Fibroblast of lung (primary cell): ENCODE results near the gene SPSB2. TPM values are rescaled to one million over a fixed set of nuclear protein-coding genes. Genes with fewer than 3 reads are reported as not detected.

ENCODE experiments used
- DNase-seq, 2 donors: peaks; one replicate each; pipeline versions ENCODE4 v3.0.0 to v3.0.0-alpha.2; 2010; ENCODE audit warnings: low read depth in 2 of 2
- H2AFZ ChIP-seq: 2 replicates; pipeline ENCODE4 v1.5.1; 2012; ENCODE audit warnings: low read length, control low read depth, inconsistent platforms
- H3K27ac ChIP-seq: 2 replicates; pipeline ENCODE4 v1.5.1; 2011; ENCODE audit warnings: low read length, control low read depth; ENCODE audit not compliant: insufficient read depth
- H3K27me3 ChIP-seq: 2 replicates; pipeline ENCODE4 v1.5.1; 2011; ENCODE audit warnings: mild to moderate bottlenecking, low read length; ENCODE audit not compliant: control insufficient read depth, insufficient read depth
- H3K36me3 ChIP-seq: 2 replicates; pipeline ENCODE4 v1.5.1; 2011; ENCODE audit warnings: low read length; ENCODE audit not compliant: control insufficient read depth, insufficient read depth
- H3K4me1 ChIP-seq: 2 replicates; pipeline ENCODE4 v1.5.1; 2011; ENCODE audit warnings: low read length; ENCODE audit not compliant: control insufficient read depth, insufficient read depth; ENCODE audit errors: extremely low read depth
- H3K4me2 ChIP-seq: 2 replicates; pipeline ENCODE4 v1.5.1; 2011; ENCODE audit warnings: low read length, control low read depth; ENCODE audit not compliant: insufficient read depth; ENCODE audit errors: extremely low read depth
- H3K4me3 ChIP-seq, 4 experiments: fragments of 200-600 bp in 1 of 4; sonication (generic) in 1 of 4; replicated peaks in 1 of 4; 2 replicates each; pipeline ENCODE4 v1.5.1; 2011 to 2016; ENCODE audit warnings: low read length in 4 of 4, low read depth in 3 of 4, mild to moderate bottlenecking in 3 of 4, control low read depth in 2 of 4, inconsistent platforms in 1 of 4, mixed read lengths in 1 of 4; ENCODE audit not compliant: insufficient read depth in 1 of 4; ENCODE audit errors: control extremely low read depth in 1 of 4
- H3K79me2 ChIP-seq: 2 replicates; pipeline ENCODE4 v1.5.1; 2012; ENCODE audit warnings: mild to moderate bottlenecking, low read length, inconsistent platforms; ENCODE audit not compliant: control insufficient read depth, insufficient read depth
- H3K9ac ChIP-seq: 2 replicates; pipeline ENCODE4 v1.5.1; 2011; ENCODE audit warnings: mild to moderate bottlenecking, low read length, control low read depth; ENCODE audit not compliant: insufficient read depth
- H3K9me3 ChIP-seq: 2 replicates; pipeline ENCODE4 v1.5.1; 2012; ENCODE audit warnings: low read depth, low read length; ENCODE audit not compliant: control insufficient read depth, insufficient read depth
- H4K20me1 ChIP-seq: 2 replicates; pipeline ENCODE4 v1.5.1; 2011; ENCODE audit warnings: low read length; ENCODE audit not compliant: control insufficient read depth, insufficient read depth; ENCODE audit errors: extremely low read depth
- EZH2 ChIP-seq: IDR thresholded peaks from 2 replicates; pipeline ENCODE4 v1.5.1; 2012; ENCODE audit warnings: low read length, control low read depth, mild to moderate bottlenecking; ENCODE audit errors: missing control alignments
- polyA plus RNA-seq, 2 donors: library from polyadenylated mRNA; depleted of rRNA in 1 of 2; stranded (reverse) in 1 of 2; unstranded in 1 of 2; fragments of >200 nt; gene quantifications; 2 replicates each; pipeline ENCODE4 v1.2.1, GENCODE V29; 2011 to 2012; ENCODE audit warnings: missing spikeins in 1 of 2
- total RNA-seq: library from RNA; depleted of rRNA; stranded (reverse); fragments of >200 nt; gene quantifications from 2 replicates; pipeline ENCODE4 v1.2.1, GENCODE V29; 2014
- TF ChIP-seq, protein P1 (sequence below), 2 donors: IDR thresholded peaks in 1 of 2; conservative IDR thresholded peaks in 1 of 2; 1 replicate in 1 of 2; 2 replicates in 1 of 2; pipeline ENCODE4 v1.5.1; 2011 to 2012; ENCODE audit warnings: low read length in 2 of 2, control low read depth in 1 of 2, inconsistent platforms in 1 of 2, low read depth in 1 of 2, mild to moderate bottlenecking in 1 of 2

SPSB2 gene
- total and polyA plus RNA-seq, 2 donors (not counting 1 experiment from before 2014, with no cell fraction given) = 1.8 to 12.7 TPM

DNA sequence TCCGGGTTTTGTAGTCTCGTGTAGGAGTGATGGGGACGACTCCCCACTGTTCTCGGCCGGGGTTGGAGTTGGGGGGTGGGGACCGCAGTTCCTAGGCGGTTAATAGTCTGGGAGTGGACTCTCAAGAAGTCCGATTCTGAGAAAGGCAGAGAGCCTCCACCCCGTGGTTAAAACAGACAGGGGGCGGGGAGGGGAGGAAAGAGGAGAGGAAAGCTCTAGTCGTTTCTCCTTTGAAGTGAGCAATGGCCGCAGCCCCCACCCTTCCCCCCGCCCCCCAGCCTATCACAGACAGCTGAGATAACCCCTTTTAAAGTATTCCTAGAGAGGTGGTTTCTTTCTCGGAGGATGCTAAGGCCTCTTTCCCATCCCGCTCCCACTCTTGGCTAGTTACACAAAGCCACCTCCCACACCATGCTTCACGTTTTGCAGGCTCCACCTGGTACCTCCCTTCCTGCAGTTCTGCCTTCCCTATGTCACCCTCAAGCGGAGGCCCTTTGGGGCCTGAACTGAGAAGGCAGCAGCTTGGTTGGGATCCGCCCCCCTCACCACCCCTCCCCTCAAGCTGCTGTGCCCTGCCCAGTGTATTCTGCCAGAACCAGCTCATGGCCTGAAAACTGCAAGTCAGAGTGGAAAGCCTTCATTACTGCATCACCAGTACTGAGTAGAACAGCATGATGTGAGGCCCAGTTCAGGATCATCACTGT, 20.3 kb downstream of the SPSB2 start:
- H2AFZ ChIP-seq = peak overlapping the region; percentile 19

DNA sequence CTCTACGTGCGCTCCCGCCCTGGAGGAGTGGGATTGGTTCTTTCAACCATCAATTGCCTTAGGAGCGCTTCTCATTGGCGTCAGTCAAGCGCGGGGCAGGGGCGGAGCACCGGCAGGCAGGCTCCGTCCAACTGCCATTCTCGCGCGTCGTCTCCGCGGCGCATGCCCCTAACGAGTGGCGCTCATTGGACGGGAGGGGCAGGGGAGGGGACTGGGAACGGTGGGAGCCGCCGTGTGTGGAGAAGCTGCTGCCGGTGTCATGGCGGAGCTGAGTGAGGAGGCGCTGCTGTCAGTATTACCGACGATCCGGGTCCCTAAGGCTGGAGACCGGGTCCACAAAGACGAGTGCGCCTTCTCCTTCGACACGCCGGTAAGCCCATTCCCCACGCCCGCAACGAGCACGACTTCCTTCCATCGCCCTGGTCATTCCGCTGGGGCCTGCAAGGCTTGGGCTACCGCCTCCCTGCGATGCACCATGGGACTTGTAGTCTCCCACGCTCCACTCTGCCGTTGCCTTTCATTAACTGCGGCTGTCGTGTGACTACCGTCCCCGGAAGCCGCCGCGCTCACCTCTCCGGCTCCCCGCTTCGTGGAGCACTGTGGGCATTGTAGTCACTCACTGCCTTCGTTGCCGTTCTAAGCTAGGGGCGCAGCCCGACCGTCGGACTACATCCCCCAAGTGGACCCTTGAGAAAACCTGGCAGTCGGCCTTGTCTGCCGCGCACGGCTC, 21.0 kb downstream of the SPSB2 start, which contains the start of gene USP5:
USP5 (plus strand) TSS at position 230 of the 730 bp plus-strand sequence; CDS start at position 260, 30 bp downstream.
- Histone ChIP-seq H3K9me3 (no peaks in the 10 kb centered on the region), H3K27me3 (no peaks in the 10 kb centered on the region), H3K4me1 (peaks cover 17% of the 10 kb centered on the region), H4K20me1 (no peaks in the 10 kb centered on the region), H3K27ac (peak within 1 kb of the TSS; percentile 82), H3K4me2 (peak within 1 kb of the TSS; percentile 98), H3K79me2 (peaks cover 49% of the 10 kb centered on the region), H3K9ac (peak within 1 kb of the TSS; percentile 70), H2AFZ (peak within 1 kb of the TSS; percentile 98), H3K36me3 (peaks cover 14% of the 10 kb centered on the region), H3K4me3 (peak within 1 kb of the TSS; percentile 64 to 93 (median 87))
- no peak for TF ChIP-seq EZH2
- TF ChIP-seq, protein P1, sequence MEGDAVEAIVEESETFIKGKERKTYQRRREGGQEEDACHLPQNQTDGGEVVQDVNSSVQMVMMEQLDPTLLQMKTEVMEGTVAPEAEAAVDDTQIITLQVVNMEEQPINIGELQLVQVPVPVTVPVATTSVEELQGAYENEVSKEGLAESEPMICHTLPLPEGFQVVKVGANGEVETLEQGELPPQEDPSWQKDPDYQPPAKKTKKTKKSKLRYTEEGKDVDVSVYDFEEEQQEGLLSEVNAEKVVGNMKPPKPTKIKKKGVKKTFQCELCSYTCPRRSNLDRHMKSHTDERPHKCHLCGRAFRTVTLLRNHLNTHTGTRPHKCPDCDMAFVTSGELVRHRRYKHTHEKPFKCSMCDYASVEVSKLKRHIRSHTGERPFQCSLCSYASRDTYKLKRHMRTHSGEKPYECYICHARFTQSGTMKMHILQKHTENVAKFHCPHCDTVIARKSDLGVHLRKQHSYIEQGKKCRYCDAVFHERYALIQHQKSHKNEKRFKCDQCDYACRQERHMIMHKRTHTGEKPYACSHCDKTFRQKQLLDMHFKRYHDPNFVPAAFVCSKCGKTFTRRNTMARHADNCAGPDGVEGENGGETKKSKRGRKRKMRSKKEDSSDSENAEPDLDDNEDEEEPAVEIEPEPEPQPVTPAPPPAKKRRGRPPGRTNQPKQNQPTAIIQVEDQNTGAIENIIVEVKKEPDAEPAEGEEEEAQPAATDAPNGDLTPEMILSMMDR (conservative IDR thresholded peaks at IDR 0.05 in 1 of 2, IDR thresholded peaks at IDR 0.05 in 1 of 2; ENCODE audit: low read depth in 1 of 2, low read length in 2 of 2) = no peak
- peak; percentile 100 for DNase-seq

More for the DNA sequence above, 20.3 kb downstream of the SPSB2 start:
- Histone ChIP-seq H3K4me3 (peak overlapping the region; percentile 61 to 93 (median 74)), H4K20me1 (no peaks in the 10 kb centered on the region), H3K4me2 (peak overlapping the region; percentile 95), H3K27ac (peak overlapping the region; percentile 82), H3K9me3 (no peaks in the 10 kb centered on the region), H3K4me1 (peaks cover 17% of the 10 kb centered on the region), H3K27me3 (no peaks in the 10 kb centered on the region), H3K36me3 (peaks cover 15% of the 10 kb centered on the region), H3K79me2 (peaks cover 49% of the 10 kb centered on the region), H3K9ac (peak overlapping the region; percentile 56)
- TF ChIP-seq, protein P1 (conservative IDR thresholded peaks at IDR 0.05 in 1 of 2, IDR thresholded peaks at IDR 0.05 in 1 of 2; ENCODE audit: low read depth in 1 of 2, low read length in 2 of 2) = no peak
- TF ChIP-seq EZH2 = no peak
- peak; percentile 82 to 85 for DNase-seq
